Tongue (tissue), 2 donors: ENCODE measurements around the gene ZNF189. TPM values are rescaled to one million over a fixed set of nuclear protein-coding genes. Genes with fewer than 3 reads are reported as not detected.
A peak's percentile ranks its signal among the peaks of the same experiment; 100 is the strongest.

Source experiments
- DNase-seq: peaks from one replicate; pipeline ENCODE4 v3.0.0-alpha.2; 2015
- total RNA-seq: library from RNA; depleted of rRNA; stranded (reverse); fragments of >200 nt; gene quantifications from one replicate; pipeline ENCODE4 v1.2.3, GENCODE V29; 2014

Gene ZNF189
- total RNA-seq, 1 donor from 2014 or later: 31.8 TPM

DNA sequence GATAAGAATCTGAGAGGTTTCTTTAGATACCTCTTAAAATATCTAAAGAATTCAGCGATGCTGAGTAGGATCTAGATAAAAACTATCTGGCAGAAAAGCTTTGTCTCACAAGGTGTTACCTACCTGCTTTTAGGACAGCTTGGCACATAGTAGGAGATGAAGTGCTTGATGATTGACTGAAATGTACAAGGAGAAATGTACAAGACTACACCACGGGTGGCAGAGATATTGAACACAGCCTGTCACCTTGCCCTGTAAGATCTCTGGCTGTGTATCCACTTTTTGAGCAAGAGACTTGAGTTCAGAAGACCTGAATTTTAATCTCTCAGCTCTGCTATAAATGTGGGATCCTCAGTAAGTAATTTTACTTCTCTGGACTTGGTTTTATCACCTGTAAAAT lies 21.2 kb downstream of the ZNF189 start:
- no peak for DNase-seq

DNA sequence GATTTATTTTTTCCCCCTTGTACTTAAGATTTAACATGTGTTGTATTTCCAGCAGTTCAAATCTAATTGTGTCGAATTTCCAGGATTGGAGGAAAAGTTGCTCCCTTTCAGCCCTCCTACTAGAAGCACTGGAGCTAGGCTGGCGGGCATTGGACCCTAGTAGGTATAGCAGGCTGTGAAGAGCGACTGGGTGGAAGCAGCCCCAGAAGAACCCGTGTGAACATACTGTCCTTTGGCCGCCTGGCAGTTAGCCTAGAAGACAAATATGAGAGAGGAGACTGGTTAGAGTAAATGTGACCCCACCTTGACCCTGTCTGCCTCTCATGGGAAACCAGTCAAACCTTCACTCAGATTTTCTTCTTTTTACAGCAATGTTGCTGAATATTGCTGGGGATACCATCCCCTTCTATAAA lies 23.0 kb downstream of the ZNF189 start:
- no peak for DNase-seq

- no peak for DNase-seq
Measured at GRCh38 chr9:101427358-101427757, 28.7 kb downstream of the ZNF189 start.

DNA sequence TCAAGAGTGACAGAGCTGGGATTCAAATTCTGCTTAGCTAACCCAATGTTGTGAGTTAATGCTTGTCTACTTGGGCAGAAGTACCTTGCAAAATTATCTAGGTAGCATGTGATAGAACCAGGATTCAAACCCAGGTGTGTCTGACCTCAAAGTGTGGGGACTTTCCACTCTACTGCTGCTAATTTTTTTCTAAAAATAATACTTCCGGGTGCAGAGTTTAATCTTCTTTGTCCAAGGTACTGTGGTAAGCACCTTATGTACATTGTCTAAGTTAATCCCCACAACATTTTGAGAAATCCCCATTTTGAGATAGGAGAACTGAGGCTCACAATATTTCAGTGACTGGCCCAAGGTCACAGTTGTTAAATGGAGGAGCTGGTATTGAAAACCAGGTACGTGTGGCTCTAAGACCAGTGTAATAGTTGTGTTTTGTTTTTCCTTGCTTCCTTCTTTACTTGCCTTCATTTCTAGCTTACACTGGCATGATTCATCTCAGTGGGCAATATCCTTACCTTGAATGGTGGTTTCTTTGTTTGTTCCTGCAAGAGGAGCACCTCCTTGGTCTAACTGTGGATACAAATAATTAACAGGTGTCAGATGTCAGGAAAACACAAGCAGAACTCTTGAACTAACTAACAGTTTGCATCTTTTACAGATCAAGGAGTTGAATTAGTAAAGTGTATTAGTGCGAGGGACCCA lies 29.5 kb downstream of the ZNF189 start:
- DNase-seq: no peak

DNA sequence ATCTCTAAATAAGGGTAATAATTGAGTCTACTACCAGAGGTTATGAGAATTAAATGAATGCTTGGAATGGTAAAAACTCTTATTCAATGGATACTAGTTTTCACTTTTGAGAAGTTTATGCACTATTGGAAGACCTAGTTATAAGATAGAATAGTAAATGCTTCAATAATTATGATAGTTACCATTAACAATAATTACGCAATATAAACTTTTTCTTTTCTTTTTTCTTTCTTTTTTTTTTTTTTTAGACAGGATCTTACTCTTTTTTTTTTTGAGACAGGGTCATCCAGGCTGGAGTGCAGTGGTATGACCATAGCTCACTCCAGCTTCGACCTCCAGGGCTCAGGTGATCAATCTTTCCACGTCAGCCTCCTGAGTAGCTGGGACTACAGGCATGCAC lies 30.3 kb downstream of the ZNF189 start:
- DNase-seq: no peak

DNA sequence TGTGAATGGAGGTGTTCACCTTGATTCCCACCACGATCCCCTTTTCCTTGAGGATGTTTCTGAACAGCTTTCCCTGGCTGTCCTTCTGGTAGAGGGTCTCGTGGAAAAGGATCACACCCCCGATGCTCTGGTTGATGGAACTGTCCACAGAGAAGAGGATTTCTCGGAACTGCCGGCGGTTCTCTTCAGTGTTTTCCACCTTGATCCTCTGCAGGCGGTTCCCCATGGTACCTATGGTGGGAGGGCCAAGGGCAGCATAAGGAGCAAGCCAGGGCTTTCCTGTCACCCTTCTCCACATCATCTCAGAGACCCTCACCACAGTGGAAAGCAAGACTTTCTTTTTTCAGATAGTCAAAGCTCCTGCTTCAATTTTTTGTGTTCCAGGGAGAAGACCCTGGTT lies 31.1 kb downstream of the ZNF189 start:
- DNase-seq: no peak

DNA sequence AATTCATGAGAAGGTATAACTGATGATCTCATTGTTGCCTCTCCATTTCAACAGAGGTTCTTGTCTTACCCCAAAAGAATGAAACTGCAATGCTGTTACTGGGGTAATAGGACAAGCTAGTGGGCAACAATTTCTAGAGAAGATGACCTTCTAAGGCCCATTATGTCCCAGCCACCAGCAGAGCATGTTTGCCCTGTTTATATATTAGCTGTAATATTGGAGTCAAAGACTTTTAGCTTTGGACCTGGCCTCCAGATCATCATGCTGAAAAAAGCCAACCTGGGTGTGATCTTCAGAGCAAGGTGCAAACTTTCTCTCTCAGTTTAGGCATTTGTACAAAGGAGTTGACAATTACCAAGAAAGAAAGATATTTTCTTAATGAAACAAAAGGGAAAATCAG lies 33.5 kb downstream of the ZNF189 start:
- DNase-seq: no peak

GRCh38 chr9:101432740-101433139 lies 34.1 kb downstream of the ZNF189 start:
- no peak for DNase-seq

- no peak for DNase-seq
Measured at GRCh38 chr9:101433229-101433628, 34.6 kb downstream of the ZNF189 start.

- no peak for DNase-seq
Measured at GRCh38 chr9:101434998-101435397, 36.3 kb downstream of the ZNF189 start.

DNA sequence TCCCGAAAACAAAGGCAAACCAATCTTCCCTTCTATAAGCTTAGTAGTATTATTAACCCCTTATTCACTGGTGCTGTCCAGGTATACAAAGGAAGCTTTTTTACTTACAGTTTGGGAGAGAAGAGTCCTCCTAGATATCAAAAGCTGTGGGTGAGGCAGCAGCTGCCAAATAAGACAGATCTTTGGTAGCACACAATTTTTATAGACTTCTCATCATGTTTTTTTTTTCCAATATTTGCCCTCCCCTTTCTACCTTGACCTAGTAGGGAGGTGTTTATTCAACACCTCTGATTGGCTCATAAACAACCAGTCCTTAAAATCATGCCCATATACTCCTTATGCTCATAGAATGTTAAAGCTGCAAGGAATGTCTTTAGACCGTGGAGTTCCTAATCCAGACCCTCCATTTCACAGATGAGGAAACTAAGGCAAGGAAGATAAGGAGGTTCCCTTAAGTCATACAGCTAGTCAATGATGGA lies 37.0 kb downstream of the ZNF189 start, which contains the start of gene ALDOB:
TSS of gene ALDOB (minus strand) at position 174 of the 479 bp plus-strand sequence. CDS start 4,887 bp downstream, outside the sequence.
- no peak for DNase-seq

DNA sequence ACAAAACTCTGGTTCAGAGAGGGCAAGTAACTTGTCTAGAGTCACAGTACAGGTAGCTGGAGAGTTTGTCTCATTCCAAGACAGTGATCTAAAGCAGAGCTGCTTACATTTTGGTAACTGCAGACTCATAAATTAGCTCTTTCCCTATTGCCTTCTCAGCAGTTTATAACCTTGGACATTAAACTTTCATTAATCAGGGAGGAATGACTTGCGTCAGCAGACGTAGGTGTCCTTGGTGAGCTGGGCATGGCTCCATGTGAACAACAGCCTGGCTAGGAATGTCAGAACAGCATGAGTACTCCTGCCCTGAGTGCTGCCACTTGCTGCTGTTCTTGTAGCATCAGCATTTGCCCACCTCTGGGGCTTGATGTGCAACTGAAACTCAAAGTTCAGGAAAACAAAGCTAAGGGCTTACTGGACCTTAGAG lies 39.2 kb downstream of the ZNF189 start:
- DNase-seq: no peak

- DNase-seq: no peak
Measured at GRCh38 chr9:101438523-101438922, 39.9 kb downstream of the ZNF189 start.

DNA sequence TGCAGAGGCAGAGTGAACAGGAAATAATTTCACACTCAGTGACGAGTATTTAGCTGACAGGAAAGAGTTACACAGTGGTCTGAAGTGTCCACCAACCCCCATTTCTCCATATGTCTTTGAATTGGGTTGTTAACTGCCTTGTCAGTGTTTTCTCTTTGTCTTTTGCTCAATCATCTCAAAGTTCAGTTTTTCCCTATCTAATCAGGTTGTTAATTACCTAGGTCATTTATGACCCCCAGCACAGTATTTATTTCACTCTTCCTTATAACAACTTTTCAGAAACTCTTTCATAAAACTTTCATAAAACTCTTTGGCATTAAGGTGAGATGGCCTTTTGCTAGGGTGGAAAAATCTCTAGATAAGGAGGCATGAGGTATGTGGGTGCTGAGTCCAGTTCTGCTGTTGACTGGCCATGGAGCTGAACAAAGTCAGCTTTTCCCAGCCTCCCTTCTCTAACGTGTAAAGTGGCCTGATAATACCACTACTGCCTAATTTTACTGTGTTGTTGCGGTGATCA lies 42.1 kb downstream of the ZNF189 start:
- DNase-seq: no peak

DNA sequence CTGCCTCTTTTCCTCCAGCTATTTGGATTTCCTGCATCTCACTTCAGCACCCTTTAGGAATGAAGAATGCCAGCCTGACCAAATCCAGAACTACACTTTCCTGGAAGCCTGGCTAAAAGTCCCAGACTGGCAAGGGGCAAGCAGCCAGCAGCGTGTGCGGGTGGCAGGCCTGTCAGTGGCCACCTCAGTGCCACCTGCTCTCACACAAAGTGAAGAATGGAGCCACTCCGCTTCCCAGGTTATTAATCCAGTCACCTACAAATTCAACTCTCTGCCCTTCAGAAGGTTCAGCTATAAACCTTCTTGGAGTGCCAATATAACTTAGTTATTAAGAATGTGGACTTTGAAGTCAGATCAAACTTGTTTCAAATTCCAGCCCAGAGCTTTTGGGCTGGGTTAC lies 43.7 kb downstream of the ZNF189 start:
- DNase-seq: no peak

DNA sequence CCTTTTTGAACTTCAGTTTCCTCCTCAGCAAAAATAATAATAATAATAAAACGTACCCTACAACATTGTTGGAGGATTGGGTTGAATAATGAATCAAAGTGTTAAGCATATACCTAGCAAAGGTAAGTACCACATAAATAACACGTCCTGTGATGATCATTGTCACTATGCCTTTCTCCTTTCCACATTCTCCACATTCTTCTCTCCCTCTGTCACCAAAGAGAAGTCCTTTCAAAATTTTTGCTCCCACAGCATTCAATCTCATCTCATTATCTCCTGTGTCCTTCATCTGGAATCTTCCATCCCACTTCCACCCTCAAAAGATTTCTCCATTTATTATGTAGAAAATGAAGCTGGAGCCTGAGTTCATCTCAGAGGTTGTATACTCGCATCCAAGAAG lies 44.1 kb downstream of the ZNF189 start:
- no peak for DNase-seq

- DNase-seq: peak; percentile 62
Measured at GRCh38 chr9:101443364-101443771, 44.7 kb downstream of the ZNF189 start.

GRCh38 chr9:101445353-101446029 lies 46.8 kb downstream of the ZNF189 start:
- DNase-seq: no peak

- DNase-seq: no peak
Measured at GRCh38 chr9:101446732-101447131, 48.1 kb downstream of the ZNF189 start.

DNA sequence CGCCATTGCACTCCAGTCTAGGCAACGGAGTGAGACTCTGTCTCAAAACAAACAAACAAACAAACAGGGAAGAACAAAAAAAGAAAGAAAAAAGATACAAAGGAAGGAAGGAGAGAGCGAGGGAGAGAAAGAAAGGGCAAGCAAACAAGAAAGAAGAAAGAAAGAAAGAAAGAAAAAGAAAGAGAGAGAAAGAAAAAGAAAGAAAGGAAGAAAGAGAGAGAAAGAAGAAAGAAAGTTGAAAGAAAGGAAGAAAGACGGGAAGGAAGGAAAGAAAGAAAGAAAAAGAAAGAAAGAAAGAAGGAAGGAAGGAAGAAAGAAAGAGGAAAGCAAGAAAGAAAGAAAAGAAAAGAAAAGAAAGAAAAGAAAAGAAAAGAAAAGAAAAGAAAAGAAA lies 50.0 kb downstream of the ZNF189 start:
- DNase-seq: no peak

- DNase-seq: peak; percentile 84
Measured at GRCh38 chr9:101449071-101449721, 50.5 kb downstream of the ZNF189 start.

GRCh38 chr9:101450931-101451330 lies 52.3 kb downstream of the ZNF189 start:
- no peak for DNase-seq

GRCh38 chr9:101451498-101451897 lies 52.8 kb downstream of the ZNF189 start:
- DNase-seq: no peak
